ENCODE results near the gene SSR2.

SSR2 gene

GRCh38 chr1:155976913-155977689 lies 43.6 kb downstream of the SSR2 start:
- peak overlapping the region; percentile 92 for H3K4me3 ChIP-seq (ENCODE audit: low read length)
- TF ChIP-seq CTCF (conservative IDR thresholded peaks at IDR 0.05; ENCODE audit: low read length) = no peak
- no peak for DNase-seq (ENCODE audit: low read depth)

DNA sequence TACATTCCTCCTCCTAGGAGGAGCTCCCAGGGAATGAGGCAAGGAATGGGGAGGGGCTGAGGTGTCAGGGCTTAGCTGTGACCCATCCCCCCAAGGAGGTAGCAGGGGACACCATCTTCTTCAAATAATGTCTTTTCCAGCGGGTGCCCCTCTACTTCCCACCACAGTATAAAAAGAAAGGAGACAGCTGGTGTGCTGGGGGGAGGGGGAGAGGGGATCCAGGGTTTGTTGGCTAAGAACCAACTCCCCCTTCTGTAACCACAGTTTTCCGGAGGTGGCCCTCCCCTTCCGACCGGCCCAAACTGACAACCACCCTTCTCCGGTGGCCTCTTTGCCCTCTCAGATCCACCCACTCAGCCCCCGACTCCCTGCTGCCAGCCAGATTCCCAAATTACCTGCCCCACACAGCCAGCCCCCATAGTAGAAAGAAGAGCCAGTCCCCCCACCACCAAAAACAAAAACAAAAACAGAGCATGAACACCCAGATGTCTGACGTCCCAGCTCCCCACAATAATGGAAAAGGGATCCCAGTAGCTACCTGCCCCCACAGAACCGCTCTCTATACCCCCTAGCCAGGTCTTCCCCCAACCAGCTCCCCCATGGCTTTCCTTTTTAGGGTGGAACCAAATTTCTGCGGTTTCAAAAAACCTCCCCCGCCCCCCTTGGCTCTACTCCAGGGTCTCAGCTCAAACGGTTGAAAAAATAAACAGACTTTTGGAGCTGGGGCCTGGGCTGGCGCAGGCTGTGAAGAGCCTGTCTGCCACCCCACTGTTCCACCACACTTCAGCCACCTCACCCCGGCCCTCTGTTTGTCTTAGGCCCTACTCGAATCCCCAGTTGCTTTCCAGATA lies 44.5 kb downstream of the SSR2 start:
- TF ChIP-seq CTCF (conservative IDR thresholded peaks at IDR 0.05; ENCODE audit: low read length) = no peak
- peak; percentile 71 for DNase-seq (ENCODE audit: low read depth)
- H3K4me3 ChIP-seq (ENCODE audit: low read length) = peak overlapping the region; percentile 92

- no peak for DNase-seq (ENCODE audit: low read depth)
- no peak for TF ChIP-seq CTCF (conservative IDR thresholded peaks at IDR 0.05; ENCODE audit: low read length)
- peak overlapping the region; percentile 92 for H3K4me3 ChIP-seq (ENCODE audit: low read length)
These were observed 45.2 kb downstream of the SSR2 start for GRCh38 chr1:155975375-155976061.

DNA sequence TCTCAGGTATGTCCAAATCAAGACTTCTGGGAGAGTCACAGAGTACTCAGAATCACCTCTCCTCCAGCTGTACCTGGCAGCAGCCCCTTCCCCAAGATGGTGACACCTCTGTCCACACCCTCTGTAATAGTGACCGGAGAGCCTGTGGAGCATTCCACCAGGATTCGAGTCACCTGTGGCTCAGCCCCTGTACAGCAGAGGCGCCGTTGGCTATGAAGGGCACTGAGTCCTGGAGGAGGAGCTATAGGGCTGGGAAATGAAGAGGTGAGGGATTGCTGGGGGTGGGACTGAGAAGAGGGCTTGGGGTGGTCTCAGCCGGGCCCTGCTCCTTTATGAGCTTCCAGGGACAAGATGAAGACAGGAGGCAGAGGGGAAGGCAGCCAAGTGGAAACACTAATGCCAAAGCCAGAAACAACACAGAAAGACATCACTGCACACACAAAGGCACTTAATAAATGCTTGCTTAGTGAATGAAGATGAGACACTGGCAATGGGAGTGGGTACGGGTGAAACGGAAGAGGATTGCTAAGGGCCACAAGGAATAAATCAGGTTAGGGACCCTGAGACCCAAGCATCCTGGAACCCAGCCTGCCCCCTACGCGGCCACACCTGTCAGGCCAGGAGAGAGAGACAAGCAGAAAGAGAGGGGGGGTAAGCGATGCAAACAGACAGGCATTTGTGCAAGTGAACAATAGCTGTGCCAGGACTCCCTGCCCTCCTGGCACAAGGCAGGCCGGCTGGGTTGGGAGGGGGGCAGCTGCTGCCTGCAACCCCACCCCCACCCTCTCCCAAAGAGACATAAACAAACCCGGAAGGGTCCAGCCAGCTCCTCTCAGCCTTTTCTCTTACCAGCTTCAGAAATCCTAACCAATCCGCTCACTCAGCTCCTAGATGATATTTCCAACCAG lies 46.3 kb downstream of the SSR2 start:
- peak overlapping the region; percentile 92 for H3K4me3 ChIP-seq (ENCODE audit: low read length)
- no peak for DNase-seq (ENCODE audit: low read depth)
- TF ChIP-seq CTCF (conservative IDR thresholded peaks at IDR 0.05; ENCODE audit: low read length) = no peak

GRCh38 chr1:155973723-155974122 lies 47.0 kb downstream of the SSR2 start:
- no peak for DNase-seq (ENCODE audit: low read depth)
- no peak overlapping the region; the same call in 1 of the 2 replicates for H3K4me3 ChIP-seq (ENCODE audit: low read length)
- no peak for TF ChIP-seq CTCF (conservative IDR thresholded peaks at IDR 0.05; ENCODE audit: low read length)
